Activated CD8-positive, alpha-beta memory T cell treated with anti-CD3 and anti-CD28 coated beads, Interleukin-2, amount 50 U/mL, for 1 hour (primary cell): ENCODE data around the gene FLNB.

Source experiments
- DNase-seq: peaks from one replicate; pipeline ENCODE4 v3.0.0-alpha.2; 2020; ENCODE audit errors: extremely low read depth

The FLNB gene

DNA sequence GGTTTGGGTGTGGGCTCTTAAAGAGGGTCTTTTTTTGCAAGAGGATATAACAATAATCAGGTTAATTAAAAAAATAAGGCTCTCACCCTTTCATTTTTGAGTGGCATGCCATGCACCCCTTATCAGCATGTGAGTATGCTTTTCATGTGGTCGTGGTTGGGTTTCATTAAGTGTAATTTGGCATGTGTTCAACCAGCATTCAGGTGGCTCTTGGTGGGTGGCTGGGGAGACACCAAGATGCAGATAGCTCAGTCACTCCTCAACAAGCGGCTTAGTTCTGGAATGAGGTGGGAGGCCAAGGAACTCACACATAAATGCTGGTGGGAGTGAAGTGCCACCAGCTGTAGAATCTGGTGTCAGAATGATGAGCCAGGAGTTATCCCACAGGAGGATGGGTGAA lies 66.8 kb downstream of the FLNB start:
- no peak for DNase-seq

DNA sequence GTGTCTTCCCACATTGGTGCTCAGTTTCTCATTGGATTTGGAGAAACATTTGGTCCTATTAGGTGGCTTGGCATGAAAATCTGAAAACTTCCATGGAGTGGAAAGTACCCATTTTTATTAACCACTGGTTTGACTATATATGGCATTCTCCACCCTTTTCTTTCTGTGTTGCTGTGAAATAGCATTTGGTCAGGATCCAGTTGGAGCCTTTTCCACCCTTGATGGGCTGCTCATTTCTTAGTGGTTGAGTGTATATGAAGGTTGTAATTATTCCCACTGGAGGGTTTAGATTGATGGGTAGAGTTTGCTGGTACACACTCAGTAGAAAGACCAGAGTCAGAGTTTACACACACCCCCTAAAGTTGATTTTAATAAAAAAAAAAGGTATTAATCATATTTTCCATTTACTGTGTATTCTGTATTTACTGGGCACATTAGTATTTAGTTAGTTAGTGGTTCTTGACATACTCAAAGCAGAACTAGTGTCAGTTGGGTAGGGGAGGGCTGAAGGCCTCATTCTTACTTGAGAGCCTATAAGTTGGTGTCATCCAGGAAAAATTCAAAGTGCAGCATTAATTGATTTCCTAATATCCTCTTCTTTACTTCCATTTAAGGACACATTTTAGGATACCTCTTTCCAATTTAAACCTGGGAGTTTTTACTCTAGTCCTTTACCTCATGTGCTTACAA lies 69.5 kb downstream of the FLNB start:
- DNase-seq, result no peak

DNA sequence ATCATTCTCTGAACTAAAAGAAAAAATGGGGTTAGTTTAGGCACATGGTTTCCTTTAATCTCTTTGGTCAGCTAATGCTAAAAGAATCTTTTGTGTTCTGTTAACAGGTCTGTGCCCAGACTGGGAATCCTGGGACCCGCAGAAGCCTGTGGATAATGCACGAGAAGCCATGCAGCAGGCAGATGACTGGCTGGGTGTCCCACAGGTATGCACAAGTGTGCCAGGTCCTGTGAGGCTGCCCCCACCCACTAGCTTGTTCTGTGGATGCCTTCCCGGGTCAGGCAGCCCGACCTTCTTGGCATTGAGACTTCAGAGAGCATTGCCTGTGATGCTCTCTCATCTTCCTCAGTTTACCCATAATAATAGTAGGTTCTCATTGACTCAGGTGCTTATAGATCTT lies 70.4 kb downstream of the FLNB start:
- no peak for DNase-seq

DNA sequence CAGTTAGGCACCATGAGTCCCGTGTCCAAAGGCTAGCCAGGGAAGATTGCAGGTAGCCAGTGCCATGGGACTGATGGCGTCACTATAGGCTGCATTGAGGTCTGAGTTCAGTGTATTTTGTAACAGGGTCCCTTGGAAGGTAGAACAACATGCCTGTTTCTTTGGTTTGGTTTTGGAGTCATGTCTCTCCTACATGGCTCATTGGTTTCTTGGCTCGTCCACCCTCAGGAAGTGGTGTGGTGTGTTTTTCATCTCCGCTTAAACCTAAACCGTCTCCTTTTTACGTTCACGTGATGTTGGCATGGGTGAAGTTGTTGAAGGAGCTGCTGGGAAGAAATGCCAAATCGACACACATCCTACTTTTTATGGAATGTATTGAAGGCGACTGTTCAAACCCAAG lies 71.6 kb downstream of the FLNB start:
- DNase-seq, result no peak

- DNase-seq, result no peak
Observed at GRCh38 chr3:58082047-58082446, 73.8 kb downstream of the FLNB start.

- no peak for DNase-seq
Observed at GRCh38 chr3:58084166-58084565, 75.9 kb downstream of the FLNB start.

DNA sequence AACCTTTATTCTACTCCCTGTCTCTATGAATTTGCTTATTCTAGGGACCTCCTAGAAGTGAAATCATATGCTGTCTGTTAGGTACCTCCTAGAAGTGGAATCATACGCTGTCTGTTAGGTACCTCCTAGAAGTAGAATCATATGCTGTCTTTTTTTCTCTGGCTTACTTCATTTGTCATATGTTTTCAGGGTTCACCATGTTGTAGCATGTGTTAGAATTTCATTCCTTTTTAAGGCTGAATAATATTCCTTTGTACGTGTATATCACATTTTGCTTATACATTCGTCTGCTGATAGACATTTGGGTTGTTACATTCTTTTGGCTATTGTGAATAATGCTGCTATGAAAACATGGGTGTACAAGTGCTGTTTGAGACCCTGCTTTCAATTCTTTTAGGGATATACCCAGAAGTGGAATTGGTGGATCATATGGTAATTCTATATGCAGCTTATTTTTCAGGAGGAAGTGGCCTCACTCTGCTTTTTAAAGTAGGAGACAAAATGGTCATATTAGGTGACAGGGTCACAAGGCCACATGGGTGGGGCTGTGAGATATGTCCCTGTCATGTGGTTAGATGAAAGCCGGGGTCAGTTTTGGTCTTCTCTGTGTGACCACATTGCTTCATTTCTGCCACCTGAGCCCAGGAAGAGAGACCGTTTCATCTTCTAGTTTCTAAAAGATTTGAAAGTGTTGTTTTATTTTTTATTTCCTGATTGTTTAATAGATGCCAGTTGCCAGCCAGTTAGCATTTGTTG lies 76.7 kb downstream of the FLNB start:
- DNase-seq, result no peak

- no peak for DNase-seq
Observed at GRCh38 chr3:58085616-58086015, 77.4 kb downstream of the FLNB start.

- no peak for DNase-seq
Observed at GRCh38 chr3:58088501-58088900, 80.3 kb downstream of the FLNB start.

DNA sequence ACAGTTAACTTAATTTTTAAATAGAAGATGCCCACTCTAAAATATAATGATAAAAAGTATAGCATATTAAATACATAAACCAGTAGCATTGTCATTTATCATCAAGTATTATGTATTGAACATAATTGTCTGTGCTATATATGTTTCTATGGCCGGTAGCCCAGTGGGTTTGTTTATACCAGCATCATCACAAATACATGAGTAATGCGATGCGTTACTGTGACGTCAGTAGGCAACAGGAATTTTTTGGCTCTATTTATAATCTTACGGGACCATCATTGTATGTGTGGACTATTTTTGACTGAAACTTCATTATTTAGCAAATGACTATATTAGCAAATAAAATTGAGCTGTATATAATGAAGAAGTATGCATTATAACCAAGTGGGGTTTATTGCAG lies 82.1 kb downstream of the FLNB start:
- DNase-seq, result no peak

DNA sequence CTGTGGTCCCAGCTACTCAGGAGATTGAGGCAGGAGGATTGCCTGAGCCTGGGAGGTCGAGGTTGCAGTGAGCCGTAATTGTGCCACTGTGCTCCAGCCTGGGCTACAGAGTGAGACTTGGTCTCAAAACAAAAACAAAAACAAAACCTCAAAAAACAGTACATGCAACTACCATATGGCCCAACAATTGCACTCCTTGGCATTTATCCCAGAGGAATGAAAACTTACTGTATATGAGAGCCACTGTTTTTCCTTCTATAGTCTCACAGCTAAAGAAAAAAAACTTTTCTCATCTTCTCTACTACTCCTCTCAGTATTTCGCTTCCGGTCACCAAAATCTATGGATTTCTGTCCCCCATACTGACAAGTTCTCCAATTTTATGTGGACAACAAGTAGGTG lies 84.3 kb downstream of the FLNB start:
- DNase-seq, result no peak

GRCh38 chr3:58093574-58094195 lies 85.5 kb downstream of the FLNB start:
- DNase-seq, result no peak

DNA sequence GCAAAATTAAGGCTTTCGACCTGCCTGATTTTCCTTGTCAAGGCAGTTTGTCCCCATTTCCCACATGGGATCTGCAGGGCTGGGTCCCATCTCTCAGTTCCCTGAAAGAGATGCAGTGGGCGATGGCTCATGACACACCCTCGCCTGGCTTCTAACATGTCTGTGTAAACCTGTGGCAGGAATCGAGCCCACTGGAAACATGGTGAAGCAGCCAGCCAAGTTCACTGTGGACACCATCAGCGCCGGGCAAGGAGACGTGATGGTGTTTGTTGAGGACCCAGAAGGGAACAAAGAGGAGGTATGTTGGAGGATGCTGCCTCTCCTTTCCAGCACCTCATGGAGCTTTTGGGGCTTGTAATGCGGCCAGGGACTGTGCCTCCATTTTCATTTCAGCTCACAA lies 86.4 kb downstream of the FLNB start:
- no peak for DNase-seq

- DNase-seq, result no peak
Observed at GRCh38 chr3:58095603-58096138, 87.4 kb downstream of the FLNB start.

DNA sequence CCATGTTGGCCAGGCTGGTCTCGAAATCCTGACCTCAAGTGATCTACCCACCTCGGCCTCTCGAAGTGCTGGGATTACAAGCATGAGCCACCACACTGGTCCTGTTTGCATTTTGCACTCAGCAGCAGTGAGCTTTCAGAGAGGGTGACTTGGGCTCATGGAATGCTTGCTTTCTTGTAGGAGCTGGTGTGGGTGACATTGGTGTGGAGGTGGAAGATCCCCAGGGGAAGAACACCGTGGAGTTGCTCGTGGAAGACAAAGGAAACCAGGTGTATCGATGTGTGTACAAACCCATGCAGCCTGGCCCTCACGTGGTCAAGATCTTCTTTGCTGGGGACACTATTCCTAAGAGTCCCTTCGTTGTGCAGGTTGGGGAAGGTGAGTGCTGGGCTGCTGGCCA lies 90.3 kb downstream of the FLNB start:
- no peak for DNase-seq

DNA sequence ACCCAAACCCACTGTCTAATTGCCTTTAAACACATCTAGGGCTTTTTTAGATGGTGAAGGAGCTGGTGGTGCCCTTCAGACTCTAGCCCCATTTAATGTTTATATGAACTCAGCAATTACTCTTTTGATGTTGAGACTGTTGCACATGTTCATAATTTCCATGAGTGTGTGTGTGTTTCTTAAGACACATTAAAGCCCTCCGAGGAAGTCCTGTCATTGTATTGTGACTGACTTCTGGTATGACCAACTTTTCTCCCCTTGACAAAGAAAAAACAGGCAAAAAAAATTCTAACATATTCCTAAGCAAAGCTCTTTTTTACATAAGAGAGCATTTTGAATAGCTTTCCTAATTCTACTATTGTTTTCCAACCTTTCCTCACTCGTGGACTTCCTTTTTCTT lies 91.6 kb downstream of the FLNB start:
- no peak for DNase-seq

DNA sequence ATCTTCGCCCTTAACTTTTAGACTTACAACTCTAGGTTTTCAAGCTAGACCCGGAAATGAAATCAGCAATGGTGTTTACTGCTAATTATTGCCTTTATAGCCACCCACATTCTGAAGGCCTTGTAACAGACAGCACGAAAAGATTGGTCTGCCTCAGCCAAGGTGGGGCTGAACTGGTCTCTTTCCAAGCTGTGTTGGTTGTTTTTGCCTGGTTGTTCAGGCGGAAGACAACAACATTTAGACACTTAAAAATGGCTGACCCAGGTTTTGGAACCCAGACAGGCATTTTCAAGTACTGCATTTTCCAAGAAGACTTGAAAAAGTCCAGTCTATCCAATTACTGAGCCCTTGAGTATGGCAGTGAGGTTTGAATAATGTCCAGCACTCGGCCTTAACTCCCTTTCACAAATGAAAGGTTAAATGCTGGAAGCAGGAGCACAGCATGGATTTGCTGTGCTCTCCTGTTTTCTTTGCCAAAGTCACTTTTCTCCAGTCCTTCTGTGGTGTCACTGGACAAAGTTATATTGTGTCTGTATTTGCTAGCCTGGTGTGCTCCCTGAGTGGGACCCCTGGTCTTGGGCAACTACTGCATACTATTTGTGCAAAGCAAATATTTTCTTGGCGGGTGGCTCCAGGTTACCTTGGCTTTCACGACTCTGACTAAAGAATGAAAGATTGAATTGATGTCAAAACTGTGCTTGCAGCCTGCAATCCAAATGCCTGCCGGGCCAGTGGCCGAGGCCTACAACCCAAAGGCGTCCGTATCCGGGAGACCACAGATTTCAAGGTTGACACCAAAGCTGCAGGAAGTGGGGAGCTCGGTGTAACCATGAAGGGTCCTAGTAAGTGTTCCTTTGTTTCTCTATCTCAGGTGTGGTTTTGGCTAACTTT lies 93.5 kb downstream of the FLNB start:
- DNase-seq, result no peak

DNA sequence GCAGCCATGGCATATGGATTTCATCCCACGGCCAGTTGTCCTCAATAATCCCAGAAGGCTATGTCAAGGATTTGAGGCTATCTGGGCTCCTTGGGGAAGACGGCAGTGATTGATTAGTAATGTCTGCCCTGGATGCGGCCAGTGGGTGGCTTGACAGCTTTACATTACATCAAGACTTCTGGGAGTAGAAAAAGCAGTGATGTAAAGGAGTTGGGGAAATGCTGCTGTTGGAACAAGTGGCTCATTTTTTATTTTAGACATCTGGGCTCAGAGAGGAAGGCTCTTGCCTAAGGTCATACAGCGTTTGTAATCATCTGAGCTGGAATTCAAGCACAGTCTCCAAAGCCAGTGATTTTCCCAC lies 94.1 kb downstream of the FLNB start:
- no peak for DNase-seq

DNA sequence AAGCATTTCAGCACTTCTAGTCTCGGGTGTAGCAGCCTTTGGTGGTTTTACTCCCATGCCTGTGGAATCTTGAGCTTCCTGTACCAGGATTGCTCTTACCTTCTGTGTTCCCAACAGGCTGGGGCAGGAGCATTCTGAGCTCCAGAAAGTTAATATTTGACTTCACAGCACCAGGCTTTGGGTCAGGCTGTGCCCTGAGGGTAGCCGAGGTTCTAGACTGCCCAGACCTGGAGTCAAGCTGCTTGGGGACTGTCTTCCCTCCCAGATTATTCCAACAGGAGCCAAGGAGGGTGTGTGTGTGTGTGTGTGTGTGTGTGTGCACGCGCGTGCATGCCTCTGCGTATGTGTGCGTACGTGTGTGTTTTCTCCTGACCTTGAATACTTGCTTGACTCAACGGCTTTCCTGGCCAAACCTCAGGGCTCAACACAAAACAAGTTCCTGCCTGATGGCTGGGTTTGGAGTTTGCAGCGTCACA lies 94.8 kb downstream of the FLNB start:
- no peak for DNase-seq

DNA sequence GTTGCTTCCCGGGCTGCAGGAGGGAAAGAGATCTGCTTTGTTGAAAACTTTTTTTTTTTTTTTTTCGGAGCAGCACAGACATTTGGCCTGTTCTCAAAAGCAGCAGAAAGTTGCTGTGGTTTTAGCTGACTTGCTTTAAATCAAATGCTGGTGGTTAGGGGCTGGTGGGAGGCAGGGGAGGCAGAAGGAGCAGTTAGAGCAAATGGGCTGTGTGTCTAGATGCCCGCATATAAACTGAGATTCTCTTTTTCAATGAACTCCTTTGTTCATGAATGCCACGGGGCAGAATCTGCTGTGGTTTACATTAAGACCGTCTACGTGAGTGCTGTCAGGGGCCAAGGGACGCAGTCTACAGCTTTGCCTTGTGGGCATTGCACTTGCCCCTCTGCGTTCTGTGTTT lies 95.9 kb downstream of the FLNB start:
- DNase-seq, result no peak

DNA sequence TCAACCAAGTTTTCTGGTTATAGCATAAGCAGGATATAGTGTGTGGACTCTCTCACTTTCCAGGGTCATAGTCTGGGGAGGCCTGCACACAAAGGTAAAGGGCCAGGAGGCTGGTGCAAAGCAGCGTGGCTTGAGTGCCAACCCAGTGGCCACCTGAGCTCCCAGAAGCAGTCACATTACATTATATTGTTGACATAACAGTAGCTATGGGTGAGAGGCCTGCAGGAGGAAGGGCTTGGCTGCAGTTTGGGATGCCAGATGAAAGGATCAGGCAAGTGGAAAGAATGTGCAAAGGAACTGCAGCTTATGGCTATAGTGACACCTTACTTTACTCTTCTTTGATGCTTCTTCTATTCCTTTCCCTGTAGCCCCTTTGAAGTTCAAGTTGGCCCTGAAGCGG lies 96.5 kb downstream of the FLNB start:
- no peak for DNase-seq

DNA sequence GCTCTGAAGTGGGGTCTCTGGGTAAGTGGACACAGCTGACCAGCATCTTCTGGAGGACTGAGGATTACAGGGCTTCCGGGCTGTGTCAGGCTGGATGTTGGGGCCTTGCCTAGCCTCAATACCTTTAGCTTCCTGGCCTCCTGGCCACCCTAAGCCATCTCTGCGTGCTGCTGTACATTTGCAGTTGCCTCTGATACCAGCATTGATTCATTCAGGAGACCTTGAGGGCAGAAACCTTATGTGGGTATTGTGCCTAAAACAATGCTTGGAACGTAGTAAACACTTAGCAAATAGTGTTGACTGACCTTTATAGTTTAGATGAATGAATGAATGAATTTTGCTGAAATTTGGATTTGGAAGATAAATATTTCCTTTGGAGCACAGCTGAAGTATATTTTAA lies 97.0 kb downstream of the FLNB start:
- DNase-seq, result no peak
